NOMO-1 treated with DMSO at 0.1 percent for 48 hours (cell line): Measurements from ENCODE around the gene ZNF628.

Experiments used
- DNase-seq: peaks from one replicate; lab custom pipeline; 2025; ENCODE audit not compliant: unreplicated experiment; lab: John Stamatoyannopoulos, UW

Gene ZNF628

GRCh38 chr19:55449469-55449868, 26.9 kb upstream of the ZNF628 start:
- no peak for DNase-seq

- DNase-seq: no peak
Observed at GRCh38 chr19:55451163-55451964, 25.1 kb upstream of the ZNF628 start.

- DNase-seq: no peak
Observed at GRCh38 chr19:55451965-55452748, 24.3 kb upstream of the ZNF628 start.

GRCh38 chr19:55452749-55453346, 23.6 kb upstream of the ZNF628 start:
- DNase-seq: peak; percentile 30

- no peak for DNase-seq
Observed at GRCh38 chr19:55453511-55454260, 22.7 kb upstream of the ZNF628 start.

- DNase-seq: peak; percentile 14
Observed at GRCh38 chr19:55454787-55455243, 21.6 kb upstream of the ZNF628 start.

GRCh38 chr19:55455576-55456235, 20.7 kb upstream of the ZNF628 start:
- DNase-seq: no peak

GRCh38 chr19:55456347-55456746, 20.1 kb upstream of the ZNF628 start:
- no peak for DNase-seq

GRCh38 chr19:55457683-55458457, 18.5 kb upstream of the ZNF628 start:
- DNase-seq: no peak

- DNase-seq: no peak
Observed at GRCh38 chr19:55459551-55459949, 16.9 kb upstream of the ZNF628 start.

GRCh38 chr19:55459950-55460657, 16.3 kb upstream of the ZNF628 start:
- peak; percentile 52 for DNase-seq

- peak; percentile 65 for DNase-seq
Observed at GRCh38 chr19:55460670-55461258, 15.7 kb upstream of the ZNF628 start.

- DNase-seq: peak; percentile 99
Observed at GRCh38 chr19:55461259-55461973, 15.0 kb upstream of the ZNF628 start, which contains the start of gene ISOC2. TSS of gene ISOC2 (minus strand) at chr19:55461642. CDS start at chr19:55456486, 5,156 bp downstream.

GRCh38 chr19:55461974-55462626, 14.3 kb upstream of the ZNF628 start:
- no peak for DNase-seq

- no peak for DNase-seq
Observed at GRCh38 chr19:55462722-55463121, 13.7 kb upstream of the ZNF628 start.

GRCh38 chr19:55463583-55464031, 12.8 kb upstream of the ZNF628 start:
- DNase-seq: no peak

GRCh38 chr19:55464039-55464661, 12.3 kb upstream of the ZNF628 start:
- no peak for DNase-seq
